Stimulated activated CD4-positive, alpha-beta T cell treated with anti-CD3 and anti-CD28 coated beads, Interleukin-4, amount 100 ng/mL, for 1 hour (primary cell): Measurements from ENCODE around the gene EFTUD2.
A peak's percentile ranks its signal among the peaks of the same experiment; 100 is the strongest.
"Not testable (repeated sequence)": the region's sequence is repeated elsewhere in the genome, so short reads cannot be mapped to it uniquely, and the experiment has no call there.

Source experiments
- DNase-seq: peaks from one replicate; pipeline ENCODE4 v3.0.0-alpha.2; 2020

EFTUD2 gene

GRCh38 chr17:44899074-44899782 is at the start of gene EFTUD2:
Gene EFTUD2 (minus strand): TSS chr17:44899445. CDS start chr17:44894521, 4,924 bp downstream.
- DNase-seq = peak; percentile 91

GRCh38 chr17:44948315-44948795 is 49.1 kb upstream of the EFTUD2 start:
- DNase-seq = no peak

DNA sequence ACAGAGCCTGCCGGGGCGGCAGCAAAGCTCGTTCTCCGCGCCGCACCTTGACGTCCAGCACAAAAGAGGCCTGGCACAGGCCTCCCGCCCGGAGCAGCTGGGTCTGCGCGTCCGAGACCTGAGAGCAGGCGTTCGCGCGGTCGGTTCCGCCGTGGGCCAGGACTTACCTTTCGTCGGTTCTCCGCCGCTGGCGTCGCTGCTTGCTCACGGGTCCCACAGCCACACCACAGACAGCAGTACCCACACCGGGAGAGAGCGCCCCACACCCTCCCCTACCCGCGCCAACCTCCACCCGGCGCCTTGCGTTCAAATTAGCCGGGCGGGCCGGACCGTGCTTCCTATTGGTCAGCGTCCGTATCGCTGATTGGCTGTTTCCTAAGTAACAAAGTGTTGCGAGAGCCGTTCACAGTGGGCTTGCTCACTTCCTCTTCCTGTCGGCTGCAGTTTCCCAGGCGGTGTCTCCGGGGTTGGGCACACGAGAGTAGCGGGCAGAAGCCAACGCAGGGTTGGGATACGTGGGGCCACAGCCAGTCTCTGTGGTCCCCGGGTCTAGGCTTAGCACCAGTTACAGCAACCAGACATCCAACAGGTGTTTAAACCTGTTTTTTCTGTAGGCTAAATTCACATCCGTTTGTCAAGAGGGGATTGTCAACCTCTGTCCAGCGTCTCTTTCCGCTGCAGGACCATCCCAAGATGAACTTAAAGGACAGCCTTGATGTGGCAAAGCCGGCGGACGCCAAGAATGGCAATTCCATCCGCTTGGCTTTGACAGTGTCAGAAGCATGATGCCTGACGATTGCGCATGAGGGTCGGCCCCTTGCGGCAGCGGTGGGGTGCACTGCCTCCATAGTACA is 48.4 kb upstream of the EFTUD2 start, which contains the start of gene KIF18B:
TSS of gene KIF18B (minus strand) at position 313 of the 854 bp plus-strand sequence. CDS start 11,429 bp downstream, outside the sequence.
- DNase-seq = peak; percentile 84

DNA sequence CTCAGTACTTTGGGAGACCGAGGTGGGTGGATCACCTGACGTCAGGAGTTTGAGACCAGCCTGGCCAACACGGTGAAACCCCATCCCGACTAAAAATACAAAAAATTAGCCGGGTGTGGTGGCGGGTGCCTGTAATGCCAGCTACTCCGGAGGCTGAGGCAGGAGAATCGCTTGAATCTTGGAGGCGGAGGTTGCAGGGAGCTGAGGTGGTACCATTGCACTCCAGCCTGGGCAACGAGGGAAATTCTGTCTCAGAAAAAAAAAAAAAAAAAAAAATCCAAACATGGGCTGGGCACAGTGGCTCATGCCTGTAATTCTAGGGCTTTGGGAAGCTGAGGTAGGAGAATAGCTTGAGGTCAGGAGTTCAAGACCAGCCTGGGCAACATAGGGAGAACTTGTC is 46.4 kb upstream of the EFTUD2 start:
- DNase-seq = not testable (repeated sequence)

DNA sequence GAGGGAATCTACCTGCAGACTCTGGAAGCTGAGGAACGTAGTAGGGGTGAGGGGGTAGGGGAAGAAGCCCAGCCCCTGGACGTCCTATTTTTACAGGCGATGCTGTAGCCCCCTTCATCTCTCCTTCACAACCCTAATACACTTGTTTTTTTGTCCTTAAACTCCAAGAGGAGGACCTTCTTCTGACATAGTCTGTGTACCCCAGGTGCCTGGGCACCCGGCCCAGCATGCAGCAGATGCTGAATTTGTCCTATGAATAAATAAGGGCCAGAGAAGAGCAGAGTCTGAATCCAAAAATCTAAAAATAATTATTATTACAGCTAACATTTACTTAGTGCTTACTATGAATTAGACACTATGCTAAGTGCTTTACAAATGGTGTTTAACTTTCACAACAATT is 43.2 kb upstream of the EFTUD2 start:
- DNase-seq = no peak

DNA sequence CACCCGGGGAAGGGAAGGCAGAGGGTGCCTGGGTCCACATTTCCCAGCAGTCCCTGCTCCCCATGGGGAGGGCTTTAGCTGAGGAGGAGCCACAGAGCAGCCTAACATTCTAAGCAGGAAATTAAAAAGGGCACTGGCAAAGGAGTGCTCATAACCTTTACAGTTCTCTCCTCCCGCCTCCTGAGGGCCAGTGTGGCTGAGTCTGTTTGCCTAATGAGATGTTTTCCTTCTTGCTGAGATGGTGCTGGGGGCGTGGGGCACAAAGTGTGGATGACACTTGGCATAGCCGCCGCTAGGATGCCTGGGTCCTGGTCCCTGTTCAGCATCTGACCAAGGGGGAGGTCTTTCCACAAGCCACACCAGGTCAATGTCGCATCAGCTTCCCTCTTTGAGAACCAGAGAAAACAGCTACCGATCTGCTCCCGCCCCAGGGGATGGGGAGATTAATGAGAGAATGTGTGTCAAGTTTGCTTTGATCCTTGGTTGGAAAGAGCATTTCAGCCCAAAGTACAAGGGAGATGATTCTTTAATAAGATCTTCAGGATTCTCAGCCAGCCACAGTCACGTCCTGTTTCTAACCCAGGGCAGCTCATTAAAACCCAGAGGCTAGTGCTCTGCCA is 42.6 kb upstream of the EFTUD2 start:
- DNase-seq = no peak

- DNase-seq = no peak
Measured at GRCh38 chr17:44940768-44941167, 41.5 kb upstream of the EFTUD2 start.

DNA sequence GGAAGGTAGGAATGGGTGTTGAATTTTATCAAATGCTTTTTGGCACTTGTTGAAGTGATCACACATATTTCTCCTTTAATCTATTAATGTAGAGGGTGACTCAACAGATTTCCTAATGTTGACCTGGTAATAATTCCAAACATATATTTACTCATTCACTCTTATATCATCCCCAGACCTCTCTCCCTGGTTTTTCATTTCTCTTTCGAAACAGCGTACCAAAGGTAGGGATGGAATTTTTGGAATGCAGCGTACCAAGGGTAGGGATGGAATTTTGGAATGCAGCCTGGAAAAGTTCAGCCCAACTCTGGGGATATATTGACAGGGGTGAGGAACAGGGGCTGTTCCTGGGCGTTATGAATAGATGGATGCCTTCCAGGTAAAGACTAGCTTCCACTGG is 41.1 kb upstream of the EFTUD2 start:
- no peak for DNase-seq

- no peak for DNase-seq
Measured at GRCh38 chr17:44935116-44935515, 35.9 kb upstream of the EFTUD2 start.

- DNase-seq = no peak
Measured at GRCh38 chr17:44934745-44935105, 35.5 kb upstream of the EFTUD2 start.

DNA sequence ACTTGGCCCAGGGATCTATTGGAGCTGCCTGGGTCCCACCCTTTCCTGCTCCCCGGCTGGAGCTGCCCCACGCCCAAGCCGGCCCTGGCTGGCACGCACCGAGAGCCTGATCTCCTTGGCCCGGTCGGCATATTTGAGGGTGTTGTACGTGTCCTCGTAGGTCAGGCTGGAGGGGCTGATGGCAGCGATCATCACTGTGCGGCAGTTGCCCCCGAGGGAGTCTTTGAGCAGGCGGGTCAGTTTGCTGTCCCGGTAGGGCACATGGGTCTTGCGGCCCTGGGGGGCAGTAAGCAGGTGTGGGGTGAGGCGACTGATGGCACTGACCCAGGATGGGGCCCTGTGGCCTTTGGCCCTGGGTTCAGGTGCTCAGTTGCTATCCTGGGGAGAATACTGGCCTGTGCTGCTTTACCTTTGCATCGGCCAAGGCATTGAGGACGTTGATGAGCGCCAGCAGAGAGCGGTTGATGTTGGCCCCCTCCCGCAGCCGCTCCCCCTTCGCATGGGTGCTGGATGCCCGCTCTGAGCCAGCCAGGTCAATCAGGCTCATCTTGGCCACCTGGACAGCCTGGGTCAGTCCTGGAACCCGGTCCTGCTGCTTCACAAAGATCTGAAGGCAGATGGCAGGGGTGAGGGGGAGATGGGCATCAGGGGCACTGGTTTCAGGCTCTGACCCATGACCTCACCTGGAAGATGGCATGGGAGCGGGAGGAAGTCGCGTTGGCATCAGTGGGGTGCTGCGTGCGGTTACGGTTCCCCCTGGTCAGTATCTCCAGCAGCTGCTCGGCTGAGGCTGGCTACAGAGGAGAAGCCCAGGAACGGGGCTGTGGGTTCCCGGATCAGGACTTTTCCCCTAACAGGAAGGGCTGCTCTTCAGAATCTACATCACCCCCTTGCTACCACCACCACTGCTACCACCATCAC is 34.8 kb upstream of the EFTUD2 start:
- DNase-seq = no peak

DNA sequence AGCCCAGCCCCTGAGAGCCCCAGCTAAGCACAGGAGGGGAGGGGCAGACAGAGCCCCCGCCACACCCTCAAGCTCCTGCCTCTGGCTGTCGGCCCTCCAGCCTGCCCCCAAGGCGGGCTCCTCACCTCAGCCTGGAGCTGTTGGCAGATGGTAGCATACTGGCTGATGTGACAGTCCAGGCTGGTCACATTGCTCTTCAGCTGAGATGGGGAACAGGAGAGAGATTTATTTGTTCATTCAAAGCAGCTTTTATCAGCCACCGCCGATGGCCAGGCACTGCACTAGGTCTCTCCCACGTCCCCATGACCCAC is 33.5 kb upstream of the EFTUD2 start:
- DNase-seq = no peak

DNA sequence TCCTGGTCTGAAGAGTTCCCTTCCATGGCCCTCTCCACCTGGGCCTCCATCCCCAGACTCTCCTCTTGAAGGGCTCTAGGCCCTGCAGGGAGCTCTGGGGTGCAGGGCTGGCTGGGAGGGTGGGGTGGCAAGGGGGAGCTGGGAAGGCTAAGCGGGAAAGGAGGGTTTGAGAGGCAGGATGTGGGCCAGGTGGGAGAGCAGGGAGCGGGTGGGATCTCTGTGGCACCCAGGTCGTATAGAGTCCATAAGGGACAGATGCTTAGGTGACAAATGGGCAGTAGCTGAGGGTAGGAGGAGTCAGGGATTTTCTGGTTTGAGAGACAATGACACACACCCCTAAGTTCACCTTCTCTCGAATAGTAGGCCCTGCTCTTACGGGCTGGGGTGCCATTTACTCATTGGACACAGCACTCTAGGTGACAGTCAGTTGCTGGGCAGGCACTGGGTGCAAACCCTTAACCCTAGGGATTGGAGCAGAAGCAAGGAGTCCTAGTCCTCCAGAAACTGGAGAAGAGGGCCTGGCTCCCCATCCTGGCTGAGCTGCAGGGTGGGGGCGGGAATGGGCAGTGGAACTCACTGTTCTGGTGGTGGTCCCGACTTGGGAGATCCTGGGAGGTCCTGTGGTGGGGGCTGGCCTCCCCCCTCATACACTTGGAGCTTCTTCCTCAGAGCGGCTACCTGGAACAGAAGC is 33.0 kb upstream of the EFTUD2 start:
- no peak for DNase-seq

- no peak for DNase-seq
Measured at GRCh38 chr17:44931376-44931775, 32.1 kb upstream of the EFTUD2 start.

DNA sequence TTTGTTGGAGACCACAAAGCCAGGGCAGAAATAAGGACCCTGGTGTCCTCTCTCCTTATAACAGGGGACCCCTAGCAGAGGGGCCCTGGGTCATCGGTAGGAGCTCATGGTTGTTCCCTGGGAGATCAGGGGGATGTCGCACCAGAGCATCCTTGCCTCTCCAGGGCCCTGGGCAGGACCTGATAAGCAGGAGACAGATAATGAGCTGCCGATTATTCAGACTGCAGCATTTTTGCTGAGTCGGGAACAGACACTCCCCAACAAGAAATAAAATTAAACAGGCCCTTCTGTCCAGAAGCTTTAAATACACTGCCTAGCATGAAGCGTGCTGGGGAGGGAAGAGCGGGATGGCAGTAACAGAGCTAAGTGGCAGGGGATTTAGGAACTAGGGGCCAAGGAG is 31.4 kb upstream of the EFTUD2 start:
- DNase-seq = no peak

- no peak for DNase-seq
Measured at GRCh38 chr17:44928950-44929720, 29.9 kb upstream of the EFTUD2 start.

DNA sequence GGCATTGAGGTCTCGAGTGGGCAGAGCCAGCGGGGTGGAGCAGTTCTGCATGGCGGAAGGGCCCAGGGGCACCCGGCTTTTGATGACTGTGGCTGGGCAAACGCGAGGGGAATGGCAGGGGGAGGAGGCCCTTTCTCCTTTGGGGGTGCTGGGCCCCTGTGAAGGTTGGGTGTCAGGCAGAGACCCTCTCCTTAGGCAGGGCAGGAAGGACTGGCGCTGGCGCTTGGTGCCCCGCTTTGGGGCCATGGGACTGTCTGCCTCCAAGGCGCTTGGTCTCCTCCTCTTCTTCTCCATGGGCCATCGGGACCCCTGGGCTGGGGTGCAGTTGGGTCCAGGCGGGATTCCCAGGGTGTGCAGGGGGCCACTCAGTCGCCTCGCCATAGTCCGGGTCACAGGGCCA is 28.9 kb upstream of the EFTUD2 start:
- no peak for DNase-seq

- no peak for DNase-seq
Measured at GRCh38 chr17:44927696-44928095, 28.5 kb upstream of the EFTUD2 start.

- no peak for DNase-seq
Measured at GRCh38 chr17:44926821-44927525, 27.7 kb upstream of the EFTUD2 start.
